D341Med (cell line): ENCODE results near the gene SRGN.

Experiments
- DNase-seq: peaks from one replicate; pipeline ENCODE4 v3.0.0; 2012; ENCODE audit warnings: low spot score

SRGN gene

GRCh38 chr10:69090685-69091084 is 2.8 kb downstream of the SRGN start:
- no peak for DNase-seq

GRCh38 chr10:69091143-69091651 is 3.3 kb downstream of the SRGN start:
- no peak for DNase-seq

- DNase-seq: peak; percentile 43
Measured at GRCh38 chr10:69092959-69093850, 5.3 kb downstream of the SRGN start.

GRCh38 chr10:69093933-69094332 is 6.0 kb downstream of the SRGN start:
- DNase-seq: no peak

- no peak for DNase-seq
Measured at GRCh38 chr10:69096045-69096444, 8.1 kb downstream of the SRGN start.

GRCh38 chr10:69097729-69098128 is 9.8 kb downstream of the SRGN start:
- DNase-seq: no peak

- DNase-seq: no peak
Measured at GRCh38 chr10:69100136-69100872, 12.4 kb downstream of the SRGN start.

GRCh38 chr10:69101451-69102095 is 13.7 kb downstream of the SRGN start:
- no peak for DNase-seq

DNA sequence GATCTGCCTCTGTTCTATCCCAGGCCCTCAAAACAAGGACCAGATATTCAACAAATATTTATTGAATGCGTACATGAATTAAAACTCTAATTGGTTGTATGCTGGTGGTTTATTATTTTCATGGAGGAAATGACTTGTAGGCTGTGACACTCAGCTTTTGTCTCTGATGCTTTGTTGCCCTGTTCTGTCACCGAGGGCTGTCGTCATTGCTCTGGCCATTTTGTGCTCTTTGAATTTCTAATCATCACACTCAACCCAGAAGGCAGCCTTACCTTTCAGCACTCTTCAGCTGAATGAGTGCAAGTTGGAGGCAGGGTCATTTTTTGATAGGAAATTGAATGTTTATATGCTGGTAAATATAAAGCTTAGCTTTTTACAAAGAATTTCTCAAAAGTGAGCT is 14.5 kb downstream of the SRGN start:
- no peak for DNase-seq

DNA sequence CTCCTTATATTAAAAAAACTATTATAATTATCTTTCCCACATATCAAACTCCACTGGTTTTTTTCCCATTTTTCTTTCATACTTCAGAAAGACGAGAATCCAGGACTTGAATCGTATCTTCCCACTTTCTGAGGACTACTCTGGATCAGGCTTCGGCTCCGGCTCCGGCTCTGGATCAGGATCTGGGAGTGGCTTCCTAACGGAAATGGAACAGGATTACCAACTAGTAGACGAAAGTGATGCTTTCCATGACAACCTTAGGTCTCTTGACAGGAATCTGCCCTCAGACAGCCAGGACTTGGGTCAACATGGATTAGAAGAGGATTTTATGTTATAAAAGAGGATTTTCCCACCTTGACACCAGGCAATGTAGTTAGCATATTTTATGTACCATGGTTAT is 15.9 kb downstream of the SRGN start:
- DNase-seq: no peak

- no peak for DNase-seq
Measured at GRCh38 chr10:69104994-69105790, 17.3 kb downstream of the SRGN start.

GRCh38 chr10:69107176-69107490 is 19.2 kb downstream of the SRGN start:
- no peak for DNase-seq

GRCh38 chr10:69107699-69108098 is 19.8 kb downstream of the SRGN start:
- DNase-seq: no peak

GRCh38 chr10:69119896-69120295 is 32.0 kb downstream of the SRGN start:
- no peak for DNase-seq

- peak; percentile 56 for DNase-seq
Measured at GRCh38 chr10:69123306-69123746, 35.4 kb downstream of the SRGN start.

DNA sequence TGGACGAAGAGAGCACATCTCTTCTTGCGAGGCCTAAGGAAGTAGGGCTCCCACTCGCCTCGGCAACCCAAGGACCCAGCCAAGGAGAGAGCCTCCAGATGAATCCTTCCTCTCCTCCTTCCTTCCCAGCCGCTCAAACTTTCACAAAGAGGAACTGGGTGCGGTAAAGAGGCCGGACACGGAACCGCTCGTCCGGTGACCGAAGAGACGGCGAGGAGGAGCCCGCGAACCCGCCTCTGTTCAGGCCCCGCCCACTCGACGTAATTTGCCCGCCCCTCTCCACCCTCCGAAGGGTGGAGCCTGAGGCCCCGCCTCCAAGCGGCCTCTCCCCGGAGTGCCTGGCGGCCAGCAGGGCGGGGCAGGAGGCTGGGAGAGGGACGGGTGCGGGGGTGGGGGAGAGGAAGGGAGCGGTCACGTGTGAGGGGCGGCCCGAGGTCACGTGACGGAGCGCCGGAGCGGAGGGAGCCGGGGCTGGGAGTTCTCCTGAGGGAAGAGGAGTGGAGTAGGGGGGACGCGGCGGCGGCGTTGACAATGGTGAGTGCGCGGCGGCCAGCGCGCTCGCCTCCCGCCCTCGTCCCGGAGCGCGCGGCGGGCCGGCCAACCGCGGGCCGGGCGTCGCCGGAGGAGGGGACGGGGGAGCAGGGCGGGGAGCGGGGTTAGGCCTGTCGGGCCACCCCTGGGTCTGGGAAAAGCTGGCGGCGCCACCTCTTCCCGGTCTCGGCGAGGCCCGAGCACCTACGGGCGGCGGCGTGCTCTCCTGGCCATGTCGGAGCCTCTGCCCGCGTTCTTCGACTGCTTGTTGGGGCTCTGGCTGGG is 36.1 kb downstream of the SRGN start, which contains the start of gene VPS26A:
Gene VPS26A (plus strand): TSS at position 432 of the 816 bp plus-strand sequence. CDS start 100 bp downstream, at position 532.
- peak; percentile 94 for DNase-seq

DNA sequence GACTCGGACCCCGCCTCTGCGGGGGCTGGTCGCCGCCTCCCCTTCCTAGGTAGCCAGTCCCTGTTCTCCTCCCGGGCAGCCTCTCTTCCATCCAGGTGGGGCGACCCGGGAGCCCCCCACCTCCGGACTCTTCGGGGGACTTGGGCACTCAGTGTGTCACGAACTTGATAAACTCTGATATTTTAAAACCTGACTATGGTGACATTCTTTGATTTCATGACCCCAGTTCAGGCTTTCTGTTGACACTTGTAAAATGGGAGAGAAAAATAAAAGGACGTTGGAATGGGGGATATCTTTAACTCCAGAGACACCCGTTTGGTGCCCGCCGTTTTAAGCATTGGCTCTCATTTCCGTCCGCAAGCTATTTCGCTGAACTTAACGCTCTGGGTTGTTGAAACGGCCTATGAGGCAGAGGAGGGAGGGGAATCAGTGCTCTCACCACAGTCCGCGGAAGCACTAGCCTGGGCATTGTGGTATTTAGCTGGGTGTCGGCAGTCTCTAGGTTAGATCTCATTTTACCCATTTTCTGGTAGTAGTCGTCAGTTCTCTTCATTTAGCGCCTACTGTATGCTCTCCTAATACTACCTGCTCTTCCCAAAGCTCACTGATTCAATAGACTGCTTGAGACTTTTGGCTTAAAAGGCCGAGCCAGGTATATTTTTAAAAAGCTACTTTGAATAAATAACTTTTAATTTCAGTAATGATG is 36.8 kb downstream of the SRGN start:
- DNase-seq: peak; percentile 15

DNA sequence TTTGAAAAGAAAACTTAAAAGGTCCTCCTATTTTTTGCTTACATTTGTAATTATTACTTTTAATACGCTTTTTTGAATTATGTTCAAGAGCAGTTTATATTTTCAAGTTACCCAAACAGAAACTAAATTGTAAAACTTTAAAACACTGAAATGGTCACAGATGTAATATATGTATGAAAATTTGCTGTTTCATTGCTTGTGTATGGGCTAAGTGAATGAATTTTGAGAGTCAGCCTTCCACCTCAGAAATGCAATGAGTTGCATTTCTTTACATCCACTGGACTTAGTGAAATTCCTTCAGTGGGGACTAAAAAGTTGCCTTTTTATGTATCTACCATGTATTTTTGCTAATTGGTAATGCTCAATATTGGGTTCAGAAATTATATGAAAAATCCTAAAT is 37.7 kb downstream of the SRGN start:
- DNase-seq: no peak

GRCh38 chr10:69130251-69130650 is 42.3 kb downstream of the SRGN start:
- DNase-seq: no peak

- DNase-seq: no peak
Measured at GRCh38 chr10:69139961-69140360, 52.1 kb downstream of the SRGN start.
